H1 (cell line): ENCODE data around the gene SLC2A8.

Source experiments
- BACH1 ChIP-seq: IDR thresholded peaks from 2 replicates; pipeline ENCODE4 v1.6.1; 2012; ENCODE audit warnings: low read length, improper control_type of control experiment
- BCL11A ChIP-seq, 2 experiments: IDR thresholded peaks; one replicate each; pipeline ENCODE4 v1.6.1; 2011; ENCODE audit warnings: low read depth in 2 of 2, low read length in 2 of 2, mild to moderate bottlenecking in 2 of 2
- EGR1 ChIP-seq: IDR thresholded peaks from 2 replicates; pipeline ENCODE4 v1.6.1; 2011; ENCODE audit warnings: low read depth, low read length, borderline replicate concordance
- POLR2AphosphoS5 ChIP-seq: IDR thresholded peaks from 2 replicates; pipeline ENCODE4 v1.6.1; 2011; ENCODE audit warnings: low read depth, low read length
- RAD21 ChIP-seq, 2 experiments: IDR thresholded peaks in 1 of 2; conservative IDR thresholded peaks in 1 of 2; 2 replicates each; pipeline ENCODE4 v1.6.1; 2011; ENCODE audit warnings: low read depth in 2 of 2, low read length in 2 of 2, improper control_type of control experiment in 1 of 2, inconsistent platforms in 1 of 2, mild to moderate bottlenecking in 1 of 2, moderate library complexity in 1 of 2
- RNF2 ChIP-seq: fragments of 200-900, 300-1000 bp; sonication (generic); IDR thresholded peaks from 2 replicates; pipeline ENCODE4 v1.7.1; 2016; ENCODE audit warnings: borderline replicate concordance, low read depth, mild to moderate bottlenecking, antibody characterized with exemption, low read length; ENCODE audit not compliant: poor library complexity, severe bottlenecking; ENCODE audit errors: missing control alignments
- SP2 ChIP-seq: IDR thresholded peaks from 2 replicates; pipeline ENCODE4 v1.6.1; 2012; ENCODE audit warnings: mild to moderate bottlenecking, low read length, inconsistent platforms
- TAF1 ChIP-seq: IDR thresholded peaks from 2 replicates; pipeline ENCODE4 v1.6.1; 2011; ENCODE audit warnings: mild to moderate bottlenecking, low read depth, low read length
- TF ChIP-seq, protein P1 (sequence below), 3 experiments: IDR thresholded peaks; 1 replicate in 2 of 3; 2 replicates in 1 of 3; pipeline versions ENCODE4 v1.5.1 to v1.6.1; 2011; ENCODE audit warnings: low read length in 3 of 3, mild to moderate bottlenecking in 3 of 3, inconsistent platforms in 2 of 3, low read depth in 1 of 3, moderate library complexity in 1 of 3; ENCODE audit not compliant: insufficient read depth in 1 of 3; ENCODE audit errors: control extremely low read depth in 1 of 3

DNA sequence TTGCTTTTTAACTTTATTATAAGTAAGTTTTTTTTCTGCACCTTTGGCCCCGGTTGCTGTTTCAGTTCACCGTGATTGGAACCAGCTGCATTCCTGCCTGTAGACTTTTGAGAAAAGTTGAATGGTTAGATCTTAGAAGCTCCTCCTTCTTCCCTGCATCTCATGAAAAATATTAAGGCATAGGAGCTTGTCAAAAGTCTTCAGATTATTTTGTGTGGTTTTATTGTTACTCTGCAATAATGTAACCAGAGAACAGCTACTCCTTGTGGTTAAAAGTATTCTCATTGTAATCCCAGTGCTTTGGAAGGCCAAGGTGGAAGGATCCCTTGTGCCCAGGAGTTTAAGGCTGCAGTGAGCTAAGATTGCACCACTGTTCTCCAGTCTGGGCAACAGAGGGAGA lies 3.3 kb upstream of the SLC2A8 start:
- TF ChIP-seq TAF1 (no peak), POLR2AphosphoS5 (no peak), RAD21 (IDR thresholded peaks at IDR 0.05 in 1 of 2, conservative IDR thresholded peaks at IDR 0.05 in 1 of 2; ENCODE audit: low read depth in 2 of 2, low read length in 2 of 2) (no peak), EGR1 (no peak), SP2 (no peak), RNF2 (no peak), BCL11A (IDR thresholded peaks at IDR 0.05; ENCODE audit: low read depth in 2 of 2, low read length in 2 of 2) (no peak), BACH1 (no peak)
- TF ChIP-seq, protein P1, sequence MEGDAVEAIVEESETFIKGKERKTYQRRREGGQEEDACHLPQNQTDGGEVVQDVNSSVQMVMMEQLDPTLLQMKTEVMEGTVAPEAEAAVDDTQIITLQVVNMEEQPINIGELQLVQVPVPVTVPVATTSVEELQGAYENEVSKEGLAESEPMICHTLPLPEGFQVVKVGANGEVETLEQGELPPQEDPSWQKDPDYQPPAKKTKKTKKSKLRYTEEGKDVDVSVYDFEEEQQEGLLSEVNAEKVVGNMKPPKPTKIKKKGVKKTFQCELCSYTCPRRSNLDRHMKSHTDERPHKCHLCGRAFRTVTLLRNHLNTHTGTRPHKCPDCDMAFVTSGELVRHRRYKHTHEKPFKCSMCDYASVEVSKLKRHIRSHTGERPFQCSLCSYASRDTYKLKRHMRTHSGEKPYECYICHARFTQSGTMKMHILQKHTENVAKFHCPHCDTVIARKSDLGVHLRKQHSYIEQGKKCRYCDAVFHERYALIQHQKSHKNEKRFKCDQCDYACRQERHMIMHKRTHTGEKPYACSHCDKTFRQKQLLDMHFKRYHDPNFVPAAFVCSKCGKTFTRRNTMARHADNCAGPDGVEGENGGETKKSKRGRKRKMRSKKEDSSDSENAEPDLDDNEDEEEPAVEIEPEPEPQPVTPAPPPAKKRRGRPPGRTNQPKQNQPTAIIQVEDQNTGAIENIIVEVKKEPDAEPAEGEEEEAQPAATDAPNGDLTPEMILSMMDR (IDR thresholded peaks at IDR 0.05; ENCODE audit: control extremely low read depth in 1 of 3, insufficient read depth in 1 of 3, low read depth in 1 of 3, low read length in 3 of 3): peak in 1 of 3 experiments; percentile 15; a peak in 1 of 4 replicates
